Sigmoid colon (tissue), 4 donors: ENCODE results near the gene NPIPB2.

Source experiments
- CTCF ChIP-seq, 4 experiments: fragments of 450-650 bp in 3 of 4; fragments of 200-600 bp in 1 of 4; IDR thresholded peaks; one replicate each; pipeline ENCODE4 v1.5.1; 2016 to 2019; ENCODE audit warnings: antibody characterized with exemption in 4 of 4, mild to moderate bottlenecking in 3 of 4, moderate library complexity in 2 of 4
- EP300 ChIP-seq, 4 donors: sonication (generic); formaldehyde crosslinking; IDR thresholded peaks; one replicate each; pipeline ENCODE4 v1.6.1; 2017; ENCODE audit warnings: antibody characterized with exemption in 4 of 4
- POLR2AphosphoS5 ChIP-seq, 4 donors: sonication (generic); formaldehyde crosslinking; IDR thresholded peaks; one replicate each; pipeline ENCODE4 v1.6.1; 2017; ENCODE audit warnings: antibody characterized with exemption in 4 of 4

DNA sequence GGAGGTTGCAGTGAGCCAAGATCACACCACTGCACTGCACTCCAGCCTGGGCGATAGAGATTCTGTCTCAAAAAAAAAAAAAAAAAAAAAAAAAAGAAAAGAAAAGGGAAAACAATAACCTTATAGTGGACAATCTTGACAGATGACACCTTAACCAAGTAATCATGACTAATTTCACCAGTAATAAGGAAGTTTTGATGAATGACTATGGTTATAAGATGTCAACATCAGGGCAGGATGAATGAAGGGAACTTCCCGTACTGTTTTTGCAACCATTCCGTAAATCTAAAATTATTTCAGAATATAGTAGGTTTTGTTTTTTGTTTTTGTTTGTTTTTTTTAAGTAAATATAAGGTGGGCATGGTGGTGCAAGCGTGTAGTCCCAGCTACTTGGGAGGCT, 49.1 kb downstream of the NPIPB2 start:
- TF ChIP-seq EP300 (IDR thresholded peaks at IDR 0.05), result no peak
- no peak for TF ChIP-seq POLR2AphosphoS5 (IDR thresholded peaks at IDR 0.05)
- TF ChIP-seq CTCF (IDR thresholded peaks at IDR 0.05), result no peak
